Common myeloid progenitor, CD34-positive (primary cell): Measurements from ENCODE around the gene POU3F2. TPM values are rescaled to one million over a fixed set of nuclear protein-coding genes. Genes with fewer than 3 reads are reported as not detected.

Experiments used
- CTCF ChIA-PET: fragments of 350-600 bp; sonication (Branson Sonifier 250); formaldehyde crosslinking; loops from one replicate; lab custom pipeline; 2021; ENCODE audit warnings: antibody characterized with exemption; lab: Charles Lee
- POLR2A ChIA-PET: fragments of 350-600 bp; sonication (Branson Sonifier 250); formaldehyde crosslinking; loops from one replicate; lab custom pipeline; 2021; ENCODE audit warnings: antibody characterized with exemption; lab: Charles Lee
- DNase-seq, 3 donors: peaks; one replicate each; pipeline versions ENCODE4 v3.0.0 to v3.0.0-alpha.2; 2013
- H3K27ac ChIP-seq, 2 experiments: 1 replicate in 1 of 2; 2 replicates in 1 of 2; pipeline ENCODE4 v1.7.0; 2013; ENCODE audit warnings: inconsistent platforms in 2 of 2, low read length in 2 of 2, mild to moderate bottlenecking in 2 of 2, low read depth in 1 of 2, moderate library complexity in 1 of 2; ENCODE audit not compliant: severe bottlenecking in 2 of 2, insufficient read depth in 1 of 2, poor library complexity in 1 of 2
- H3K27me3 ChIP-seq, 5 experiments: replicated peaks in 2 of 5; 1 replicate in 3 of 5; 2 replicates in 2 of 5; pipeline versions ENCODE4 v1.6.1 to v1.7.0; 2013; ENCODE audit warnings: low read length in 4 of 5, mild to moderate bottlenecking in 2 of 5, moderate library complexity in 2 of 5, inconsistent platforms in 1 of 5; ENCODE audit not compliant: insufficient read depth in 5 of 5, control insufficient read depth in 4 of 5
- H3K36me3 ChIP-seq, 4 experiments: 1 replicate in 2 of 4; 2 replicates in 2 of 4; pipeline versions ENCODE4 v1.6.1 to v1.7.0; 2013; ENCODE audit warnings: low read length in 3 of 4, control low read depth in 1 of 4, mild to moderate bottlenecking in 1 of 4; ENCODE audit not compliant: control insufficient read depth in 4 of 4, insufficient read depth in 4 of 4
- H3K4me1 ChIP-seq, 4 experiments: 1 replicate in 3 of 4; 2 replicates in 1 of 4; pipeline versions ENCODE4 v1.6.1 to v1.7.1; 2013; ENCODE audit warnings: low read length in 3 of 4, mild to moderate bottlenecking in 3 of 4, control low read depth in 1 of 4, inconsistent platforms in 1 of 4, moderate library complexity in 1 of 4; ENCODE audit not compliant: control insufficient read depth in 4 of 4, insufficient read depth in 4 of 4; ENCODE audit errors: control extremely low read depth in 1 of 4
- H3K4me3 ChIP-seq, 7 experiments: 1 replicate in 4 of 7; 2 replicates in 3 of 7; pipeline versions ENCODE4 v1.5.1 to v1.7.0; 2013; ENCODE audit warnings: mild to moderate bottlenecking in 7 of 7, low read length in 6 of 7, moderate library complexity in 6 of 7, inconsistent platforms in 2 of 7, low read depth in 2 of 7, control low read depth in 1 of 7; ENCODE audit not compliant: insufficient read depth in 4 of 7, control insufficient read depth in 1 of 7; ENCODE audit errors: extremely low read depth in 1 of 7
- H3K9me3 ChIP-seq, 5 experiments: 1 replicate in 4 of 5; 2 replicates in 1 of 5; pipeline versions ENCODE4 v1.6.1 to v1.7.1; 2013; ENCODE audit warnings: low read length in 4 of 5, mild to moderate bottlenecking in 2 of 5, inconsistent platforms in 1 of 5, low read depth in 1 of 5, moderate library complexity in 1 of 5; ENCODE audit not compliant: control insufficient read depth in 4 of 5, insufficient read depth in 2 of 5; ENCODE audit errors: control extremely low read depth in 1 of 5
- WGBS: methylation state at CpG from one replicate; pipeline ENCODE4 v1.1.5; 2013; ENCODE audit not compliant: insufficient coverage; 5-methylcytosine and 5-hydroxymethylcytosine counted together
- polyA plus RNA-seq: library from polyadenylated mRNA; unstranded; fragments of 120-200 nt; gene quantifications from one replicate; pipeline ENCODE4 v1.2.1, GENCODE V29; 2013

The POU3F2 gene
- not detected for polyA plus RNA-seq

GRCh38 chr6:98834060-98835031 lies at the start of gene POU3F2:
Gene POU3F2 (plus strand): TSS chr6:98834574. CDS start chr6:98834874, 300 bp downstream.
- CTCF ChIA-PET, result interaction anchor here (1.2 kb wide), 1 partner anchor 9 kb away, joined by 5 read pairs; no protein-coding TSS in a partner anchor
- no peaks in the 10 kb centered on the region for H3K9me3 ChIP-seq
- peaks cover 34 to 99% (median 66%) of the 10 kb centered on the region in 5 experiments for H3K27me3 ChIP-seq
- under 1% methylated on average over 63 of the region's 83 CpGs for WGBS
- no peaks in the 10 kb centered on the region for H3K36me3 ChIP-seq
- DNase-seq, result peak; percentile 59 to 77 (median 75)
- POLR2A ChIA-PET, result no interaction called here
- H3K4me1 ChIP-seq, result peaks cover 0 to 44% (median 32%) of the 10 kb centered on the region in 4 experiments
- peak within 1 kb of the TSS; percentile 4 to 70 (median 43) for H3K4me3 ChIP-seq
- peak within 1 kb of the TSS in 1 of 2 experiments; percentile 25 for H3K27ac ChIP-seq

- no peak for DNase-seq
- Histone ChIP-seq H3K4me3 (no peak overlapping the region), H3K27ac (no peak overlapping the region), H3K27me3 (peaks cover 6 to 37% (median 20%) of the 10 kb centered on the region in 5 experiments), H3K36me3 (no peaks in the 10 kb centered on the region), H3K9me3 (no peaks in the 10 kb centered on the region), H3K4me1 (no peaks in the 10 kb centered on the region)
- POLR2A ChIA-PET, result no interaction called here
- CTCF ChIA-PET, result interaction anchor here (1.3 kb wide), 1 partner anchor 10 kb away, joined by 3 read pairs; no protein-coding TSS in a partner anchor
- WGBS, result 88% methylated on average over 6 of the region's 8 CpGs
Measured at GRCh38 chr6:98787435-98787834, 46.9 kb upstream of the POU3F2 start.

GRCh38 chr6:98787961-98788360 lies 46.4 kb upstream of the POU3F2 start:
- ChIA-PET POLR2A (no interaction called here), CTCF (interaction anchor here (1.3 kb wide), 1 partner anchor 10 kb away, joined by 3 read pairs; no protein-coding TSS in a partner anchor)
- Histone ChIP-seq H3K27me3 (peaks cover 6 to 37% (median 17%) of the 10 kb centered on the region in 5 experiments), H3K36me3 (no peaks in the 10 kb centered on the region), H3K4me3 (no peak overlapping the region), H3K27ac (no peak overlapping the region), H3K9me3 (no peaks in the 10 kb centered on the region), H3K4me1 (no peaks in the 10 kb centered on the region)
- 49% methylated on average over 14 of the region's 15 CpGs for WGBS
- no peak for DNase-seq

GRCh38 chr6:98794307-98794842 lies 40.0 kb upstream of the POU3F2 start:
- WGBS, result no CpG with 5 or more reads among the region's 4 CpGs
- CTCF ChIA-PET, result no interaction called here

GRCh38 chr6:98797217-98797994 lies 37.0 kb upstream of the POU3F2 start:
- no peaks in the 10 kb centered on the region for H3K4me1 ChIP-seq
- no peaks in the 10 kb centered on the region for H3K9me3 ChIP-seq
- no peak overlapping the region for H3K4me3 ChIP-seq
- POLR2A ChIA-PET, result no interaction called here
- H3K27me3 ChIP-seq, result peaks cover 0 to 14% (median 5%) of the 10 kb centered on the region in 5 experiments
- no peak for DNase-seq
- H3K27ac ChIP-seq, result no peak overlapping the region
- CTCF ChIA-PET, result no interaction called here
- WGBS, result 100% methylated on average over 1 of the region's 6 CpGs
- no peaks in the 10 kb centered on the region for H3K36me3 ChIP-seq

More at GRCh38 chr6:98794307-98794842, 40.0 kb upstream of the POU3F2 start:
- no peak for DNase-seq
- H3K4me1 ChIP-seq, result no peaks in the 10 kb centered on the region
- POLR2A ChIA-PET, result interaction anchor here (0.7 kb wide), 1 partner anchor 1849 kb away, joined by 5 read pairs; no protein-coding TSS in a partner anchor
- H3K4me3 ChIP-seq, result no peak overlapping the region
- H3K9me3 ChIP-seq, result no peaks in the 10 kb centered on the region
- peaks cover 2 to 16% (median 7%) of the 10 kb centered on the region in 5 experiments for H3K27me3 ChIP-seq
- no peak overlapping the region for H3K27ac ChIP-seq
- H3K36me3 ChIP-seq, result no peaks in the 10 kb centered on the region

GRCh38 chr6:98800866-98801265 lies 33.5 kb upstream of the POU3F2 start:
- H3K9me3 ChIP-seq, result no peaks in the 10 kb centered on the region
- 82% methylated on average over 3 of the region's 3 CpGs for WGBS
- ChIA-PET CTCF (no interaction called here), POLR2A (no interaction called here)
- no peak overlapping the region for H3K27ac ChIP-seq
- H3K4me1 ChIP-seq, result no peaks in the 10 kb centered on the region
- DNase-seq, result no peak
- H3K36me3 ChIP-seq, result no peaks in the 10 kb centered on the region
- H3K27me3 ChIP-seq, result peaks cover 0 to 15% (median 4%) of the 10 kb centered on the region in 5 experiments
- H3K4me3 ChIP-seq, result no peak overlapping the region
